GM12878 (cell line): ENCODE measurements around the gene GSG1L. TPM values are rescaled to one million over a fixed set of nuclear protein-coding genes. Genes with fewer than 3 reads are reported as not detected.

Experiments used
- BCL11A ChIP-seq: IDR thresholded peaks from 2 replicates; pipeline ENCODE4 v1.6.1; 2011; ENCODE audit warnings: low read depth, low read length
- BCLAF1 ChIP-seq: fragments of 450-650 bp; IDR thresholded peaks from 2 replicates; pipeline ENCODE4 v1.6.1; 2017; ENCODE audit warnings: antibody characterized with exemption, mild to moderate bottlenecking, moderate library complexity
- CEBPZ ChIP-seq: fragments of 150-350 bp; IDR thresholded peaks from 2 replicates; pipeline ENCODE4 v1.6.1; 2016; ENCODE audit warnings: low read depth, low read length
- RAD21 ChIP-seq: IDR thresholded peaks from 2 replicates; pipeline ENCODE4 v1.6.1; 2011; ENCODE audit warnings: mild to moderate bottlenecking, low read depth, low read length, moderate library complexity; ENCODE audit not compliant: insufficient read depth
- TCF7 ChIP-seq: IDR thresholded peaks from 2 replicates; pipeline ENCODE4 v1.6.1; 2014; ENCODE audit warnings: antibody characterized with exemption, borderline replicate concordance
- USF2 ChIP-seq: IDR thresholded peaks from 2 replicates; pipeline ENCODE4 v1.6.1; 2011; ENCODE audit warnings: low read depth, low read length, improper control_type of control experiment, borderline replicate concordance
- ZNF592 ChIP-seq: fragments of 450-650 bp; IDR thresholded peaks from 2 replicates; pipeline ENCODE4 v1.6.1; 2017; ENCODE audit warnings: mild to moderate bottlenecking, moderate library complexity
- polyA plus RNA-seq, 11 experiments: library from polyadenylated mRNA; depleted of rRNA in 4 of 11; unstranded in 6 of 11; stranded (reverse) in 5 of 11; fragments of >200 nt; fragmentation: Nextera tagmentation in 4 of 11; fragmentation: Illumina TruSeq in 1 of 11; extraction: Ambion mirVana in 4 of 11; extraction: Trizol in 1 of 11; gene quantifications; 1 replicate in 1 of 11; 2 replicates in 10 of 11; pipeline versions ENCODE4 v1.2.1 to v1.2.3, GENCODE V29; 2011 to 2016; ENCODE audit warnings: inconsistent platforms in 2 of 11, missing spikeins in 2 of 11, low read depth in 1 of 11
- total RNA-seq, 4 experiments: library from RNA; depleted of rRNA in 3 of 4; stranded (reverse); fragments of >200 nt in 3 of 4; fragmentation: Illumina TruSeq in 1 of 4; extraction: Trizol in 1 of 4; gene quantifications; 2 replicates each; pipeline versions ENCODE4 v1.2.1 to v1.2.3, GENCODE V29; 2013 to 2021

GSG1L gene
- total and polyA plus RNA-seq, 10 of the 15 experiments (the other 5 are each of a cell fraction or from before 2014, with no cell fraction given), result not detected

GRCh38 chr16:28104404-28104803 lies 40.9 kb upstream of the GSG1L start (continued):
- TF ChIP-seq RAD21, result no peak
- TF ChIP-seq TCF7, result no peak
- no peak for TF ChIP-seq USF2
- no peak for TF ChIP-seq ZNF592
- TF ChIP-seq BCL11A, result no peak
- TF ChIP-seq BCLAF1, result no peak
- TF ChIP-seq CEBPZ, result no peak
